Gastroesophageal sphincter (tissue), 4 donors: ENCODE data around the gene ZAR1L. TPM values are rescaled to one million over a fixed set of nuclear protein-coding genes. Genes with fewer than 3 reads are reported as not detected.

Experiments used
- ATAC-seq: fragments of 150-250 bp; one replicate; pipeline ENCODE4 v1.9.1; 2016; ENCODE audit warnings: mild to moderate bottlenecking, moderate library complexity
- H3K27ac ChIP-seq, 4 donors: fragments of 200-600 bp; sonication (generic) in 3 of 4; 1 replicate in 3 of 4; 2 replicates in 1 of 4; pipeline ENCODE4 v1.5.1; 2016 to 2019
- H3K27me3 ChIP-seq: fragments of 200-600 bp; sonication (generic); one replicate; pipeline ENCODE4 v1.5.1; 2019
- H3K36me3 ChIP-seq, 2 donors: fragments of 200-600 bp; sonication (generic); one replicate each; pipeline ENCODE4 v1.5.1; 2019; ENCODE audit warnings: control low read depth in 1 of 2
- H3K4me1 ChIP-seq, 3 donors: fragments of 200-600 bp; sonication (generic); 1 replicate in 2 of 3; 2 replicates in 1 of 3; pipeline ENCODE4 v1.5.1; 2016 to 2019; ENCODE audit warnings: control low read depth in 2 of 3
- H3K4me3 ChIP-seq, 2 donors: fragments of 200-600 bp; sonication (generic); one replicate each; pipeline ENCODE4 v1.5.1; 2019; ENCODE audit warnings: mild to moderate bottlenecking in 1 of 2, moderate library complexity in 1 of 2
- H3K9me3 ChIP-seq, 3 donors: fragments of 200-600 bp; sonication (generic); one replicate each; pipeline ENCODE4 v1.5.1; 2017 to 2019; ENCODE audit warnings: control low read depth in 2 of 3
- EP300 ChIP-seq: sonication (generic); formaldehyde crosslinking; IDR thresholded peaks from one replicate; pipeline ENCODE4 v1.6.1; 2017; ENCODE audit warnings: antibody characterized with exemption, mild to moderate bottlenecking
- POLR2A ChIP-seq, 2 donors: fragments of 450-650 bp; IDR thresholded peaks; one replicate each; pipeline ENCODE4 v1.6.1; 2017; ENCODE audit warnings: antibody characterized with exemption in 2 of 2, mild to moderate bottlenecking in 2 of 2, moderate library complexity in 1 of 2
- POLR2AphosphoS5 ChIP-seq: sonication (generic); formaldehyde crosslinking; IDR thresholded peaks from one replicate; pipeline ENCODE4 v1.6.1; 2017; ENCODE audit warnings: antibody characterized with exemption
- WGBS, 2 donors: methylation state at CpG; one replicate each; pipeline ENCODE4 v1.1.5; 2018; ENCODE audit warnings: low coverage in 1 of 2; 5-methylcytosine and 5-hydroxymethylcytosine counted together
- total RNA-seq, 4 donors: library from RNA; depleted of rRNA; stranded (reverse); fragments of >200 nt; gene quantifications; one replicate each; pipeline ENCODE4 v1.1.0, GENCODE V29; 2016
- TF ChIP-seq, protein P1 (sequence below), 4 experiments: fragments of 200-600 bp in 2 of 4; fragments of 450-650 bp in 2 of 4; sonication (generic) in 1 of 4; IDR thresholded peaks; one replicate each; pipeline ENCODE4 v1.5.1; 2017 to 2019; ENCODE audit warnings: antibody characterized with exemption in 4 of 4, mild to moderate bottlenecking in 2 of 4, moderate library complexity in 2 of 4

Gene ZAR1L
- total RNA-seq, 4 donors from 2014 or later = not detected

DNA sequence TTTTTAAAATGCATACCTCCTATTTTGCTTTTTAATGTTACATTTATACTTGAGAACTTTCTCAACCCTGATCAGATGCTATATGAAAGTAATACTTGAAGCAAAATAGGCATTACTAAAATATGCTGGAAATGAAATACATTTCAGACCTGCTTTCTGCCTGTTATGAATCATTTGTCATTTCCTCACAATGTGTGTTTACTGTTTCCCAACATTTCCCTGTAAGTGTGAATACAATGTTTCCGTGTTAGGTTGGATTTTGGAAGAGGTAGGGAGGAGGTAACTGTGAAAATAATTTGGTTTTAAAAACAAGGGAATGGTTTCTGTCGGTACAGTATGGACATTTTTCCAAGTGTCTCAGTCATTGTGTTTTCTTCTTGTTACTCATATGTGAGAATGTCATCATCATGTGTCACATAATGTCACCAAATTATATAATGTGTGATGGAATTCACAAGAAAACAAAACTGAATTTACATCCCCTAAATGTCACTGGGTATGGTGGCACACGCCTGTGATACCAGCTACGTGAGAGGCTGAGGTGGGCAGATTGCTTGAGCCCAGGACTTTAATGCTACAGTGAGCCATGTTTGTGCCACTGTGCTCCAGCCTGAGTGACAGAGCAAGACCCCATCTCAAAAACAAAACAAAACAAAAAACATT lies 43.0 kb downstream of the ZAR1L start:
- no peaks in the 10 kb centered on the region for H3K27me3 ChIP-seq
- no peak for ATAC-seq
- peaks cover 0 to 11% (median 0%) of the 10 kb centered on the region in 3 donors for H3K4me1 ChIP-seq
- H3K36me3 ChIP-seq = peaks cover 2 to 94% of the 10 kb centered on the region in 2 donors
- H3K27ac ChIP-seq = peak overlapping the region in 1 of 4 donors; percentile 46
- 84 to 85% methylated on average over 3 to 4 of the region's 4 CpGs for WGBS, 2 donors
- TF ChIP-seq, protein P1, sequence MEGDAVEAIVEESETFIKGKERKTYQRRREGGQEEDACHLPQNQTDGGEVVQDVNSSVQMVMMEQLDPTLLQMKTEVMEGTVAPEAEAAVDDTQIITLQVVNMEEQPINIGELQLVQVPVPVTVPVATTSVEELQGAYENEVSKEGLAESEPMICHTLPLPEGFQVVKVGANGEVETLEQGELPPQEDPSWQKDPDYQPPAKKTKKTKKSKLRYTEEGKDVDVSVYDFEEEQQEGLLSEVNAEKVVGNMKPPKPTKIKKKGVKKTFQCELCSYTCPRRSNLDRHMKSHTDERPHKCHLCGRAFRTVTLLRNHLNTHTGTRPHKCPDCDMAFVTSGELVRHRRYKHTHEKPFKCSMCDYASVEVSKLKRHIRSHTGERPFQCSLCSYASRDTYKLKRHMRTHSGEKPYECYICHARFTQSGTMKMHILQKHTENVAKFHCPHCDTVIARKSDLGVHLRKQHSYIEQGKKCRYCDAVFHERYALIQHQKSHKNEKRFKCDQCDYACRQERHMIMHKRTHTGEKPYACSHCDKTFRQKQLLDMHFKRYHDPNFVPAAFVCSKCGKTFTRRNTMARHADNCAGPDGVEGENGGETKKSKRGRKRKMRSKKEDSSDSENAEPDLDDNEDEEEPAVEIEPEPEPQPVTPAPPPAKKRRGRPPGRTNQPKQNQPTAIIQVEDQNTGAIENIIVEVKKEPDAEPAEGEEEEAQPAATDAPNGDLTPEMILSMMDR (IDR thresholded peaks at IDR 0.05) = no peak
- TF ChIP-seq POLR2A (IDR thresholded peaks at IDR 0.05) = no peak
- TF ChIP-seq POLR2AphosphoS5 = no peak
- no peak for TF ChIP-seq EP300
- H3K4me3 ChIP-seq = no peak overlapping the region
- H3K9me3 ChIP-seq = no peaks in the 10 kb centered on the region

GRCh38 chr13:32267836-32268439 lies 47.2 kb downstream of the ZAR1L start:
- H3K27me3 ChIP-seq = no peaks in the 10 kb centered on the region
- H3K4me1 ChIP-seq = peaks cover 4 to 35% (median 4%) of the 10 kb centered on the region in 3 donors
- 90% methylated on average over 4 to 5 of the region's 7 CpGs for WGBS, 2 donors
- no peak overlapping the region for H3K4me3 ChIP-seq
- H3K9me3 ChIP-seq = no peaks in the 10 kb centered on the region
- no peak overlapping the region for H3K27ac ChIP-seq
- no peak for ATAC-seq
- H3K36me3 ChIP-seq = peaks cover 0 to 93% of the 10 kb centered on the region in 2 donors
- TF ChIP-seq, protein P1 (IDR thresholded peaks at IDR 0.05) = peak in 3 of 4 experiments; percentile 10 to 56 (median 11)
- TF ChIP-seq POLR2AphosphoS5 = no peak

DNA sequence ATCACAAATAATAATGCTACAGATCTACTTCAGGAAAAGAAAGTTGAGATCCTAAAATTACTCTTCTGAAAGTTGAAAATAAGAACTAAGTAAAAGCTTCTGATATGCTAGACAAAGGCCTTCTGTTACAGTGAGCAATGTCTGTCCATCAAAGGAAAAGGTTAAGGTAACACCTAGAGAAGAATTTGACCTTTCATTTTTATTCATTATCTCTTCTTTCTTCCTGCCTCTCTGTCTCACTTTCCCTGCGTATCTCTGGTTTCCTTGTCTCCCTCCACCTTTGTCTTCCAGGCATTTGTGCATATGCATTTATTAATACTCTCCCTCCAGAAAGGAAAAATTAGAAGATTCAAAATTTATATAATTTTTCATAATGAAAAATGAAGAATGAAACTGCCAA lies 49.0 kb downstream of the ZAR1L start:
- WGBS, 2 donors = 100% methylated on average over 1 of the region's 1 CpG
- no peaks in the 10 kb centered on the region for H3K9me3 ChIP-seq
- no peak overlapping the region for H3K4me3 ChIP-seq
- no peak for ATAC-seq
- no peaks in the 10 kb centered on the region for H3K27me3 ChIP-seq
- peaks cover 11 to 45% (median 14%) of the 10 kb centered on the region in 3 donors for H3K4me1 ChIP-seq
- H3K27ac ChIP-seq = no peak overlapping the region
- TF ChIP-seq, protein P1 (IDR thresholded peaks at IDR 0.05) = no peak
- TF ChIP-seq POLR2A (IDR thresholded peaks at IDR 0.05) = no peak
- no peak for TF ChIP-seq EP300
- TF ChIP-seq POLR2AphosphoS5 = no peak
- peaks cover 4 to 84% of the 10 kb centered on the region in 2 donors for H3K36me3 ChIP-seq

GRCh38 chr13:32265726-32266125 lies 49.4 kb downstream of the ZAR1L start:
- H3K27ac ChIP-seq = peak overlapping the region in 1 of 4 donors; percentile 58
- H3K9me3 ChIP-seq = no peaks in the 10 kb centered on the region
- no peak for TF ChIP-seq POLR2AphosphoS5
- TF ChIP-seq, protein P1 (IDR thresholded peaks at IDR 0.05) = no peak
- TF ChIP-seq POLR2A (IDR thresholded peaks at IDR 0.05) = no peak
- TF ChIP-seq EP300 = no peak
- ATAC-seq = no peak
- H3K36me3 ChIP-seq = peaks cover 4 to 80% of the 10 kb centered on the region in 2 donors
- no peak overlapping the region for H3K4me3 ChIP-seq
- peaks cover 15 to 46% (median 18%) of the 10 kb centered on the region in 3 donors for H3K4me1 ChIP-seq
- 23 to 71% methylated on average over 1 to 2 of the region's 2 CpGs for WGBS, 2 donors
- H3K27me3 ChIP-seq = no peaks in the 10 kb centered on the region

- TF ChIP-seq, protein P1 (IDR thresholded peaks at IDR 0.05) = no peak
- TF ChIP-seq POLR2AphosphoS5 = no peak
- no peak for TF ChIP-seq POLR2A (IDR thresholded peaks at IDR 0.05)
- TF ChIP-seq EP300 = no peak
- Histone ChIP-seq H3K27ac (peak overlapping the region in 3 of 4 donors; percentile 18 to 67 (median 58)), H3K4me1 (peaks cover 15 to 59% (median 21%) of the 10 kb centered on the region in 3 donors), H3K36me3 (peaks cover 4 to 68% of the 10 kb centered on the region in 2 donors), H3K4me3 (no peak overlapping the region), H3K9me3 (no peaks in the 10 kb centered on the region), H3K27me3 (no peaks in the 10 kb centered on the region)
- ATAC-seq = peak; percentile 48
Measured at GRCh38 chr13:32264407-32264806, 50.8 kb downstream of the ZAR1L start.
